GM13977 (cell line): ENCODE results near the gene TECPR1.

Experiments
- DNase-seq: peaks from one replicate; pipeline ENCODE4 v3.0.0; 2012; ENCODE audit warnings: low spot score
- in situ Hi-C: fragments of 300-500 bp; cut with MboI; formaldehyde crosslinking; loops from one replicate; pipeline ENCODE4 v1.12.0; 2022; ENCODE audit warnings: low sequenced_read_pairs, low pct_unique_long_range_greater_than_20kb, mixed read lengths, inconsistent platforms; ENCODE audit not compliant: unreplicated experiment
- TF ChIP-seq, protein P1 (sequence below): IDR thresholded peaks from 2 replicates; pipeline ENCODE4 v1.5.1; 2012; ENCODE audit warnings: mild to moderate bottlenecking, control low read depth; ENCODE audit not compliant: insufficient read depth; ENCODE audit errors: extremely low read depth, missing control alignments

TECPR1 gene

DNA sequence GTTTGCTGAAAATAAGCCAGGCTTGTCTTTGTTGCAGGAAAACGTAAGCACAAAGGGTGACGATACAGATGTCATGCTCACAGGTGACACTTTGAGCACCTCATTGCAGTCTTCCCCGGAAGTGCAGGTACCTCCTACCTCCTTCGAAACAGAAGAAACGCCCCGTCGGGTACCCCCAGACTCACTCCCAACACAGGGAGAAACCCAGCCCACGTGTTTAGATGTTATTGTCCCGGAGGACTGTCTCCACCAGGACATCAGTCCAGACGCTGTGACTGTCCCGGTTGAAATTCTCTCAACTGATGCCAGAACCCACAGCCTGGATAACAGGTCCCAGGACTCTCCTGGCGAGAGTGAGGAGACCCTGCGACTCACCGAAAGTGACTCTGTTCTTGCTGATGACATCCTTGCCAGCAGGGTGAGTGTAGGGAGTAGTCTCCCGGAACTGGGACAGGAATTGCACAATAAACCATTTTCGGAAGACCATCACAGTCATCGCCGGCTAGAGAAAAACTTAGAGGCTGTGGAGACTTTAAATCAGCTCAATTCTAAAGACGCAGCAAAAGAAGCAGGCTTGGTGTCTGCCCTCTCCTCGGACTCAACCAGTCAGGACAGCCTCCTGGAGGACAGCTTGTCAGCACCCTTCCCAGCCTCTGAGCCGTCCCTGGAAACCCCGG, 59.1 kb downstream of the TECPR1 start:
- in situ Hi-C loops: no loop called here
- TF ChIP-seq, protein P1, sequence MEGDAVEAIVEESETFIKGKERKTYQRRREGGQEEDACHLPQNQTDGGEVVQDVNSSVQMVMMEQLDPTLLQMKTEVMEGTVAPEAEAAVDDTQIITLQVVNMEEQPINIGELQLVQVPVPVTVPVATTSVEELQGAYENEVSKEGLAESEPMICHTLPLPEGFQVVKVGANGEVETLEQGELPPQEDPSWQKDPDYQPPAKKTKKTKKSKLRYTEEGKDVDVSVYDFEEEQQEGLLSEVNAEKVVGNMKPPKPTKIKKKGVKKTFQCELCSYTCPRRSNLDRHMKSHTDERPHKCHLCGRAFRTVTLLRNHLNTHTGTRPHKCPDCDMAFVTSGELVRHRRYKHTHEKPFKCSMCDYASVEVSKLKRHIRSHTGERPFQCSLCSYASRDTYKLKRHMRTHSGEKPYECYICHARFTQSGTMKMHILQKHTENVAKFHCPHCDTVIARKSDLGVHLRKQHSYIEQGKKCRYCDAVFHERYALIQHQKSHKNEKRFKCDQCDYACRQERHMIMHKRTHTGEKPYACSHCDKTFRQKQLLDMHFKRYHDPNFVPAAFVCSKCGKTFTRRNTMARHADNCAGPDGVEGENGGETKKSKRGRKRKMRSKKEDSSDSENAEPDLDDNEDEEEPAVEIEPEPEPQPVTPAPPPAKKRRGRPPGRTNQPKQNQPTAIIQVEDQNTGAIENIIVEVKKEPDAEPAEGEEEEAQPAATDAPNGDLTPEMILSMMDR: no peak
- no peak for DNase-seq

DNA sequence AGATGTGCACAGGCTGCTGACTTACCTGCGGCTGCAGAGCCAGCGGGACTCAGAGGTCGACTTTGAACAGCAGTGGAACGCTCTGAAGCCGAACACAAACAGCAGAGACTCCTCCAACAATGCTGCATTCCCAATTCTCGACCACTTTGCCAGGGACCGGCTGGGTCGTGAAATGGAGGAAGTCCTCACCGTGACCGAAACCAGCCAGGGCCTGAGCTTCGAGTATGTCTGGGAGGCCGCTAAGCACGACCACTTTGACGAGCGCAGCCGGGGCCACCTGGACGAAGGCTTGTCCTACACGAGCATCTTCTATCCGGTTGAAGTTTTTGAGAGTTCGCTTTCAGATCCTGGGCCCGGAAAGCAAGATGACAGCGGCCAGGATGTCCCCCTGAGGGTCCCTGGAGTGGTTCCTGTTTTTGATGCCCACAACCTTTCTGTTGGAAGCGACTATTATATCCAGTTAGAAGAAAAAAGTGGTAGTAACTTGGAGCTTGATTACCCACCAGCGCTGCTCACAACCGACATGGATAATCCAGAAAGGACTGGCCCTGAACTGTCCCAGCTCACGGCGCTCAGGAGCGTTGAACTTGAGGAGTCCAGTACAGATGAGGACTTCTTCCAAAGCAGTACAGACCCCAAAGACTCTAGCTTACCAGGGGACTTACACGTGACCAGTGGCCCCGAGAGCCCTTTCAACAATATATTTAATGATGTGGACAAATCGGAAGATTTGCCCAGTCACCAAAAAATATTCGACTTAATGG, 60.2 kb downstream of the TECPR1 start:
- TF ChIP-seq, protein P1: no peak
- no peak for DNase-seq

DNA sequence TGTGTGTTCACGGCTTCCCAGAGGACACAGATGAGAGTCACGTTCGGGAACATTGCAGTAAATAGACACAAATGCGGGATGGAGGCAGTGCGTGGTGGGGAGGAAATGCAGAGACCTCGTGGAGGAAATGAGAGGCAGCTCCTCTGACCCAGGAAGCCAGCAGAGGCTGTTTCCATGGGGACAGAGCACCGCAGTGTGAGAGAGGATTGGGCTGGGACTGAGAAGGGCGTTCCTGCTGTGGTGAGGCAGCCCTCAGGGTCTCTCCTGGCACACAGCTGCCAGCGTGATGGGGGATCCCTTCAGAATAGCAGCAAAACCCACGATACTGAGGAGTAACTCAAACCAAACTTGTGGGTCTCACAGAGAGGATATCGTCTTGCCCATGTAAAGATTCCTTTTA, 62.5 kb downstream of the TECPR1 start:
- TF ChIP-seq, protein P1: no peak
- no peak for DNase-seq
- in situ Hi-C loops: no loop called here

More for the DNA sequence above, 60.2 kb downstream of the TECPR1 start:
- in situ Hi-C loops: no loop called here

DNA sequence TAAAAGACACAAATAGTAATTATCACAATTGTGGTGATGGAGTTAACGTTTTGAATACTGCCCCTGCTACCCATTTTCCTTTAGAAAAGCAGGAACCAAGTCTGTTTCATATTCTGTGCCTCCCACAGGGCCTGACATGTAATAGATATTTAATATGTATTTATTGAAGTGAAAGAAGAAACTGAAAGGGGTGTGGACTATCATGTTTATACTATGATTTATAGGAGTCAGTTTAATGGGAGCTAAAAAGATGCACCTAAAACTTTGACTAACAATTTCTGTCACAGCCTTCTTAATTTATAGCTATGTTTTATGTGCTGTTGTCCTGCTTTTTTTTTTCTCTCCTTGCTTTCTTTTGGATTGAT, 64.9 kb downstream of the TECPR1 start:
- TF ChIP-seq, protein P1: no peak
- in situ Hi-C loops: no loop called here
- DNase-seq: no peak

DNA sequence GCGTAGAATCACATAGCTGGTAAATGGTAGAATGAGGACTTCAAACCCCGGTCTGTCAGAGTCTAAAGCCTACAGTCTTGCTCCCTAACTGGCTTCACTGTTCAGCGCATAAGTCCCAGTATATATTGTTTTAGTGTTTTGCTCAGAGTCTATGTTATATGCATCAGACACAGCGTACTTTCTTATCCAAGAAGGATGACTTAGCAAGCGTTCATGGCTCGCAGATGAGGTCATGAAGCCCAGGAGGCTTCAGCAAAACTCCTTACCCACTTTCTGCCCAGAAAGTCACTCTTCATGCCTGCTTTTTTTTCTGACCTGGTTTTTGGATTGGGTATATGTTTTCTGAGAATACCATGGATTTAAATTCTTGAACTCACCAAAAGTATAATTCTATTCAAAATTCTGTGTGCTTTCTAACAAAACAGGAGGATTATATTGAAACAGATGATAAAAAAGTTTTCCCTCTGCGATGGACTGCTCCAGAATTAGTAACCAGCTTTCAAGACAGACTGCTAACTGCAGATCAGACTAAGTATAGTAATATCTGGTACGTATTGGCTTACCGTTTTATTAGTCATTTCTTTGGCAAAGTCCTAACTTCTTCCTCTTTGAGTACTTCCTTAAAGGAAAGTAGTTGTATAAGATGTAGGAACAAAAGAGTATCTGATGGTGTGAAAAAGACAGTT, 65.4 kb downstream of the TECPR1 start:
- no peak for DNase-seq
- TF ChIP-seq, protein P1: no peak
- in situ Hi-C loops: no loop called here

DNA sequence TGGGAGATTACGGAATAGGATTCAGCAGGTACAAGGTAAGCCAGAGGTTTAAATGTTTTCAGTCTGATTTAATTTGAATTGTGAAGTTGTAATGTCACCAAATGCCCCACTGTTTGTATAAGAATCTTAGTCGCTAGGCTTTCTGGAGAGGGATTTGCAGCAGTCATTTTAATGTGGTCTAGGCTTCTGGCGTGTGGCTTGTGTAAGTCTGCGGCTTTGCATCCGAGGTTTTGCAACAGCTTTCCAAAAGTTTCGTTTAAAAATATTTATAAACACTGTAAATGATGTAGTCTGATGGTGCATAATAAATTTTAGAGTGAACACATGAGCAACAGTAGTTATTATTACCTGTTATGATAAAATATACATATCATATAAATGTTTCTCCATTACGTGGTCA, 66.9 kb downstream of the TECPR1 start:
- no peak for DNase-seq
- in situ Hi-C loops: no loop called here
- TF ChIP-seq, protein P1: no peak
